Spleen (tissue), 11 donors: ENCODE data around the gene MAP2K5. TPM values are rescaled to one million over a fixed set of nuclear protein-coding genes. Genes with fewer than 3 reads are reported as not detected.

ENCODE experiments used
- DNase-seq: peaks from one replicate; pipeline ENCODE4 v3.0.0-alpha.2; 2020
- H3K27ac ChIP-seq, 8 donors: fragments of 200-600 bp; sonication (generic) in 7 of 8; 1 replicate in 4 of 8; 2 replicates in 4 of 8; pipeline versions ENCODE4 v1.5.0 to v1.8.0; 2016 to 2021; ENCODE audit warnings: inconsistent platforms in 4 of 8, mild to moderate bottlenecking in 4 of 8, moderate library complexity in 1 of 8
- H3K27me3 ChIP-seq, 7 donors: fragments of 200-600 bp; sonication (generic) in 6 of 7; replicated peaks in 1 of 7; 1 replicate in 4 of 7; 2 replicates in 3 of 7; pipeline versions ENCODE4 v1.5.0 to v1.8.0; 2016 to 2021; ENCODE audit warnings: inconsistent platforms in 3 of 7, mild to moderate bottlenecking in 1 of 7
- H3K36me3 ChIP-seq, 6 donors: fragments of 200-600 bp; sonication (generic) in 5 of 6; 1 replicate in 4 of 6; 2 replicates in 2 of 6; pipeline versions ENCODE4 v1.5.0 to v1.8.0; 2016 to 2021; ENCODE audit warnings: inconsistent platforms in 2 of 6
- H3K4me1 ChIP-seq, 6 donors: fragments of 200-600 bp; sonication (generic) in 5 of 6; 1 replicate in 3 of 6; 2 replicates in 3 of 6; pipeline versions ENCODE4 v1.5.0 to v1.8.0; 2016 to 2021; ENCODE audit warnings: inconsistent platforms in 3 of 6
- H3K4me3 ChIP-seq, 8 donors: fragments of 200-600 bp; sonication (generic) in 7 of 8; 1 replicate in 4 of 8; 2 replicates in 4 of 8; pipeline versions ENCODE4 v1.5.0 to v1.8.0; 2016 to 2021; ENCODE audit warnings: inconsistent platforms in 4 of 8, mild to moderate bottlenecking in 4 of 8, moderate library complexity in 2 of 8
- H3K9me3 ChIP-seq, 8 donors: fragments of 200-600 bp; sonication (generic) in 7 of 8; 1 replicate in 4 of 8; 2 replicates in 4 of 8; pipeline versions ENCODE4 v1.5.0 to v1.8.0; 2016 to 2021; ENCODE audit warnings: inconsistent platforms in 4 of 8
- CTCF ChIP-seq, 11 experiments: fragments of 200-600 bp in 7 of 11; fragments of 450-650 bp in 4 of 11; sonication (generic) in 4 of 11; IDR thresholded peaks in 8 of 11; conservative IDR thresholded peaks in 3 of 11; 1 replicate in 7 of 11; 2 replicates in 4 of 11; pipeline versions ENCODE4 v1.4.0 to v1.8.0; 2016 to 2021; ENCODE audit warnings: antibody characterized with exemption in 11 of 11, inconsistent platforms in 4 of 11, mild to moderate bottlenecking in 1 of 11
- POLR2A ChIP-seq, 3 donors: fragments of 450-650 bp; IDR thresholded peaks; one replicate each; pipeline ENCODE4 v1.5.1; 2017; ENCODE audit warnings: antibody characterized with exemption in 3 of 3, mild to moderate bottlenecking in 1 of 3
- POLR2AphosphoS5 ChIP-seq, 3 donors: sonication (generic); formaldehyde crosslinking; IDR thresholded peaks; one replicate each; pipeline ENCODE4 v1.5.1; 2017; ENCODE audit warnings: antibody characterized with exemption in 3 of 3
- WGBS, 5 donors: extraction: QIAGEN DNeasy Blood & Tissue Kit in 3 of 5; methylation state at CpG; one replicate each; pipeline versions ENCODE4 v1.1.5 to v1.1.7; 2013 to 2018; 5-methylcytosine and 5-hydroxymethylcytosine counted together
- intact Hi-C: fragments of 100-400 bp; cut with DNase I; formaldehyde crosslinking; loops from one replicate; pipeline ENCODE4 v1.15.0; 2023; ENCODE audit warnings: low total_unique reads
- polyA plus RNA-seq, 3 donors: library from polyadenylated mRNA; stranded (reverse); fragments of 200-250 nt; gene quantifications; one replicate each; pipeline ENCODE4 v1.2.1, GENCODE V29; 2013
- total RNA-seq, 7 donors: library from RNA; depleted of rRNA in 3 of 7; stranded (reverse); fragments of >200 nt in 3 of 7; fragmentation: NEBNext Ultra II Directional in 4 of 7; extraction: Animal tissue kit (Norgen Biotek cat#: 25700) in 4 of 7; gene quantifications; one replicate each; pipeline versions ENCODE4 v1.1.0 to v1.2.1, GENCODE V29; 2016 to 2021
- donor health status: healthy with polysubstance abuse.
- donor health status: DM: no; HTN: no; CAD: no; lungs with moderate emphysema.
- donor health status: DM: no; HTN: no; CAD: no.
- donor health status: Bipolar disorder and iron deficiency.
- donor health status: healthy.
- donor health status: DM: no; HTN: no; CAD: no.
- donor health status: DM: yes; HTN: yes; CAD: no.

The MAP2K5 gene
- total and polyA plus RNA-seq, 10 donors: 8.4 to 30.4 (median 14.6) TPM

- intact Hi-C loops: no loop called here
These were observed 207.9 kb downstream of the MAP2K5 start for GRCh38 chr15:67750371-67750770.

GRCh38 chr15:67753891-67754290, 211.4 kb downstream of the MAP2K5 start:
- Histone ChIP-seq H3K36me3 (peaks cover 0 to 3% (median 0%) of the 10 kb centered on the region in 6 donors), H3K27ac (no peak overlapping the region), H3K4me3 (no peak overlapping the region), H3K4me1 (peaks cover 0 to 20% (median 0%) of the 10 kb centered on the region in 6 donors), H3K27me3 (no peaks in the 10 kb centered on the region), H3K9me3 (no peaks in the 10 kb centered on the region)
- DNase-seq: no peak
- intact Hi-C loops: no loop called here
- WGBS, 5 donors: 72 to 78% (median 74%) methylated on average over 3 of the region's 3 CpGs
- no peak for TF ChIP-seq POLR2A (IDR thresholded peaks at IDR 0.05)
- TF ChIP-seq POLR2AphosphoS5 (IDR thresholded peaks at IDR 0.05): no peak
- no peak for TF ChIP-seq CTCF (IDR thresholded peaks at IDR 0.05 in 8 of 11, conservative IDR thresholded peaks at IDR 0.05 in 3 of 11)

More at GRCh38 chr15:67750371-67750770, 207.9 kb downstream of the MAP2K5 start:
- Histone ChIP-seq H3K4me3 (no peak overlapping the region), H3K36me3 (peaks cover 0 to 9% (median 2%) of the 10 kb centered on the region in 6 donors), H3K27ac (no peak overlapping the region), H3K4me1 (peaks cover 0 to 21% (median 6%) of the 10 kb centered on the region in 6 donors), H3K9me3 (no peaks in the 10 kb centered on the region), H3K27me3 (no peaks in the 10 kb centered on the region)
- no peak for DNase-seq
- 68 to 90% (median 77%) methylated on average over 4 of the region's 4 CpGs for WGBS, 5 donors
- TF ChIP-seq POLR2A (IDR thresholded peaks at IDR 0.05) (no peak), POLR2AphosphoS5 (IDR thresholded peaks at IDR 0.05) (no peak), CTCF (IDR thresholded peaks at IDR 0.05 in 8 of 11, conservative IDR thresholded peaks at IDR 0.05 in 3 of 11) (no peak)

GRCh38 chr15:67755264-67755663, 212.8 kb downstream of the MAP2K5 start:
- intact Hi-C loops: no loop called here
- Histone ChIP-seq H3K4me3 (no peak overlapping the region), H3K9me3 (no peaks in the 10 kb centered on the region), H3K4me1 (peaks cover 0 to 30% (median 0%) of the 10 kb centered on the region in 6 donors), H3K27me3 (no peaks in the 10 kb centered on the region), H3K27ac (no peak overlapping the region), H3K36me3 (no peaks in the 10 kb centered on the region)
- TF ChIP-seq POLR2A (IDR thresholded peaks at IDR 0.05) (no peak), POLR2AphosphoS5 (IDR thresholded peaks at IDR 0.05) (no peak), CTCF (IDR thresholded peaks at IDR 0.05 in 8 of 11, conservative IDR thresholded peaks at IDR 0.05 in 3 of 11) (no peak)
- DNase-seq: no peak
- WGBS, 5 donors: 77 to 87% (median 84%) methylated on average over 1 of the region's 1 CpG

GRCh38 chr15:67755936-67756335, 213.4 kb downstream of the MAP2K5 start:
- Histone ChIP-seq H3K9me3 (no peaks in the 10 kb centered on the region), H3K27ac (no peak overlapping the region), H3K36me3 (no peaks in the 10 kb centered on the region), H3K4me1 (peaks cover 0 to 32% (median 0%) of the 10 kb centered on the region in 6 donors), H3K4me3 (no peak overlapping the region), H3K27me3 (no peaks in the 10 kb centered on the region)
- 79 to 90% (median 83%) methylated on average over 1 of the region's 1 CpG for WGBS, 5 donors
- no peak for DNase-seq
- TF ChIP-seq POLR2A (IDR thresholded peaks at IDR 0.05) (no peak), CTCF (IDR thresholded peaks at IDR 0.05 in 8 of 11, conservative IDR thresholded peaks at IDR 0.05 in 3 of 11) (no peak), POLR2AphosphoS5 (IDR thresholded peaks at IDR 0.05) (no peak)
- intact Hi-C loops: no loop called here
